ENCODE measurements around the gene SOX10.

The SOX10 gene

DNA sequence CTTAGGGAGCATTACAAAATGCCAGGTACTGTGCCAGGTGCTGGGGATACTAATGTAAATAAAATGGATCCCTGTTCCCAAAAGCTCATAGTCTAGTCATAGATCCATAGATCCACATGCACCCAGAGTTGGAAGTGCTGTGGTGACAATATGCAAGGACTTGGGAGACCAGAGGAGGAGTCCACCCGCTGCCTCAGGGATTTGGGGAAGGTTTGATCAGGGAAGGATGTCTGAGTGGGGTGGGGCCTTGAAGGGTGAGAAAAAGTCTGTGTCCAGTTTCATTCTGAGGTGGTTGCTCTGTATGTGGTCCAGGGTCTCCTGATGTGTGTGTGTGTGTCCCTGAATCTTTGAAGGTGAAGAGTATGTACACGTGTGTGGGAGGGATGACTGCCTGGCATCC, 9.2 kb downstream of the SOX10 start:
- Histone ChIP-seq H3K9ac (ENCODE audit: low read depth in 1 of 2, low read length in 2 of 2) (no peak overlapping the region), H3K36me3 (ENCODE audit: control insufficient read depth in 1 of 2, insufficient read depth in 2 of 2, low read length in 2 of 2) (peaks cover 0 to 2% of the 10 kb centered on the region in 2 donors), H3K4me3 (ENCODE audit: low read depth in 1 of 2, low read length in 2 of 2) (no peak overlapping the region), H3K9me3 (ENCODE audit: control insufficient read depth in 1 of 2, low read length in 2 of 2) (no peaks in the 10 kb centered on the region), H3K27ac (ENCODE audit: low read depth, low read length) (no peak overlapping the region), H3K4me1 (ENCODE audit: control insufficient read depth in 1 of 2, insufficient read depth in 2 of 2, low read length in 2 of 2) (peaks cover 0 to under 1% of the 10 kb centered on the region in 2 donors), H3K27me3 (ENCODE audit: control insufficient read depth in 1 of 2, insufficient read depth in 2 of 2, low read length in 2 of 2) (no peaks in the 10 kb centered on the region)

- no peak overlapping the region for H3K4me3 ChIP-seq (ENCODE audit: low read depth in 1 of 2, low read length in 2 of 2)
- H3K4me1 ChIP-seq (ENCODE audit: control insufficient read depth in 1 of 2, insufficient read depth in 2 of 2, low read length in 2 of 2), result no peaks in the 10 kb centered on the region
- H3K27me3 ChIP-seq (ENCODE audit: control insufficient read depth in 1 of 2, insufficient read depth in 2 of 2, low read length in 2 of 2), result no peaks in the 10 kb centered on the region
- no peaks in the 10 kb centered on the region for H3K9me3 ChIP-seq (ENCODE audit: control insufficient read depth in 1 of 2, low read length in 2 of 2)
- no peak overlapping the region for H3K27ac ChIP-seq (ENCODE audit: low read depth, low read length)
- H3K9ac ChIP-seq (ENCODE audit: low read depth in 1 of 2, low read length in 2 of 2), result no peak overlapping the region
- H3K36me3 ChIP-seq (ENCODE audit: control insufficient read depth in 1 of 2, insufficient read depth in 2 of 2, low read length in 2 of 2), result peaks cover 2 to 4% of the 10 kb centered on the region in 2 donors
Measured at GRCh38 chr22:37973271-37974170, 10.8 kb downstream of the SOX10 start.

- Histone ChIP-seq H3K9me3 (ENCODE audit: control insufficient read depth in 1 of 2, low read length in 2 of 2) (no peaks in the 10 kb centered on the region), H3K4me3 (ENCODE audit: low read depth in 1 of 2, low read length in 2 of 2) (no peak overlapping the region), H3K36me3 (ENCODE audit: control insufficient read depth in 1 of 2, insufficient read depth in 2 of 2, low read length in 2 of 2) (peaks cover 2 to 14% of the 10 kb centered on the region in 2 donors), H3K9ac (ENCODE audit: low read depth in 1 of 2, low read length in 2 of 2) (no peak overlapping the region), H3K4me1 (ENCODE audit: control insufficient read depth in 1 of 2, insufficient read depth in 2 of 2, low read length in 2 of 2) (no peaks in the 10 kb centered on the region), H3K27ac (ENCODE audit: low read depth, low read length) (no peak overlapping the region), H3K27me3 (ENCODE audit: control insufficient read depth in 1 of 2, insufficient read depth in 2 of 2, low read length in 2 of 2) (no peaks in the 10 kb centered on the region)
Measured at GRCh38 chr22:37972527-37972926, 11.8 kb downstream of the SOX10 start.

DNA sequence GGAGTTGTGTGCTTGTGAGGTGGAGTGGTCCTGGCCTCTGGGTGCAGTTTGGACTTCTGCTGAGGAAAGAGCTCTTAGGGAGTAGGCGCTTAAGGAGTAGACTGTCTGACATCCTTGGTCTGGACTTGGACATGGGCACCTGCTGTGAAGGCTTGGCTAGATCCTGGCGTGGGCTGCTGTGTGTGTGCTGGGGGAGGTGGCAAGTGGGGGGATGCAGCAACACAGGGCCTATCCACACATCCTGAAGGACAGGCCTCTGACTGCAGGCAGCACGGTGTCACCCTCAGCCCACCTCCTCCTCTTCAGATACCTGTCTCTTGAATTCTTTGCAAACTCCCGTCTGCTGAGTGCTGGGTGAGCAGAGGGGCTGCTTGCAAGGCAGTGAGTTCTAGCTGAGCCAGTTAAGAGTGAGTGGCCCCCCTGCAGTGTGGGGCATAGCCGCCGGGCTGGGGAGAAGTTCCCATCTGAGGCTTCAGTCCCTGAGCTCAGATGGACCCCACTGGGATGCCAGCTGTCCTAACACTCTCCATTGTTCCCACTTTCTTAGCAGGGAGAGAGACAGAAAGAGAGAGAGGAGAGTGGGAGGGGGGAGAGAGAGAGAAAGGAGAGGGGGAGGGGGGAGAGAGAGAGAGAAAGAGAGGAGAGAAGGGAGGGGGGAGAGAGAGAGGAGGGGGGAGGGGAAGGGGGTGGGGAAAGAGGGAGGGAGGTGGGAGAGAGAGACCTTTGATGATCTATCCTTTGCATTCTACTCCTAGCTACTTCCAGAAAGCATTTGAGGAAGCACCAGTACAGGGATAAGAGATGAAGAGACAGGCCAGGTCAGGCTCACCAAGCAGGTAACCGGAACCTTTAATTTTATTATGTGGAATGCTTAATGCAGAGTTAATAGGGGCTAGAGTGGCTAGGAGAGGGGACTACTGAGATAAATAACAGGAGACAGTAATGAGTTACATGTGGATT, 12.6 kb downstream of the SOX10 start:
- H3K9me3 ChIP-seq (ENCODE audit: control insufficient read depth in 1 of 2, low read length in 2 of 2), result no peaks in the 10 kb centered on the region
- no peak overlapping the region for H3K27ac ChIP-seq (ENCODE audit: low read depth, low read length)
- no peaks in the 10 kb centered on the region for H3K27me3 ChIP-seq (ENCODE audit: control insufficient read depth in 1 of 2, insufficient read depth in 2 of 2, low read length in 2 of 2)
- H3K4me3 ChIP-seq (ENCODE audit: low read depth in 1 of 2, low read length in 2 of 2), result no peak overlapping the region
- H3K4me1 ChIP-seq (ENCODE audit: control insufficient read depth in 1 of 2, insufficient read depth in 2 of 2, low read length in 2 of 2), result no peaks in the 10 kb centered on the region
- no peak overlapping the region for H3K9ac ChIP-seq (ENCODE audit: low read depth in 1 of 2, low read length in 2 of 2)
- H3K36me3 ChIP-seq (ENCODE audit: control insufficient read depth in 1 of 2, insufficient read depth in 2 of 2, low read length in 2 of 2), result peaks cover 9 to 22% of the 10 kb centered on the region in 2 donors

DNA sequence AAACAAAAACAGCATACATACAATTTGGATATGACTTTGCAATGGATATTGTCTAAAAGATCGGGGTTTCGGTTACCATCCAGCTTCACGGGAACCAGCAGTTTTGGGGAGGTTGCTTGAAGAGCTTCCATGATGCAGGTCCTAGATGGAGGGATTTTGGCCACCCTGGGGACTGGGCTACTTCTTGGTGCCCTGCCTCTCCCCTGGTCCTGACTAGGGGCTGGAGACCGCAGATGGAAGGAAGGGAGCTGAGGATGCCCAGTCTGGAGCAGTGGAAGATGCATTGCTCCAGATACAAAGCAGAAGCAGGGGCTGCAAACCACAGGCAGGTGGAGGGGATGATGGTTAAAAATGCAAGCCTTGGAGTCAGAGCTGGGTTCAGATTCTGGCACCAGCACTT, 13.5 kb downstream of the SOX10 start:
- H3K4me1 ChIP-seq (ENCODE audit: control insufficient read depth in 1 of 2, insufficient read depth in 2 of 2, low read length in 2 of 2), result no peaks in the 10 kb centered on the region
- no peak overlapping the region for H3K9ac ChIP-seq (ENCODE audit: low read depth in 1 of 2, low read length in 2 of 2)
- no peak overlapping the region for H3K27ac ChIP-seq (ENCODE audit: low read depth, low read length)
- no peaks in the 10 kb centered on the region for H3K27me3 ChIP-seq (ENCODE audit: control insufficient read depth in 1 of 2, insufficient read depth in 2 of 2, low read length in 2 of 2)
- no peak overlapping the region for H3K4me3 ChIP-seq (ENCODE audit: low read depth in 1 of 2, low read length in 2 of 2)
- no peaks in the 10 kb centered on the region for H3K9me3 ChIP-seq (ENCODE audit: control insufficient read depth in 1 of 2, low read length in 2 of 2)
- peaks cover 12 to 29% of the 10 kb centered on the region in 2 donors for H3K36me3 ChIP-seq (ENCODE audit: control insufficient read depth in 1 of 2, insufficient read depth in 2 of 2, low read length in 2 of 2)

DNA sequence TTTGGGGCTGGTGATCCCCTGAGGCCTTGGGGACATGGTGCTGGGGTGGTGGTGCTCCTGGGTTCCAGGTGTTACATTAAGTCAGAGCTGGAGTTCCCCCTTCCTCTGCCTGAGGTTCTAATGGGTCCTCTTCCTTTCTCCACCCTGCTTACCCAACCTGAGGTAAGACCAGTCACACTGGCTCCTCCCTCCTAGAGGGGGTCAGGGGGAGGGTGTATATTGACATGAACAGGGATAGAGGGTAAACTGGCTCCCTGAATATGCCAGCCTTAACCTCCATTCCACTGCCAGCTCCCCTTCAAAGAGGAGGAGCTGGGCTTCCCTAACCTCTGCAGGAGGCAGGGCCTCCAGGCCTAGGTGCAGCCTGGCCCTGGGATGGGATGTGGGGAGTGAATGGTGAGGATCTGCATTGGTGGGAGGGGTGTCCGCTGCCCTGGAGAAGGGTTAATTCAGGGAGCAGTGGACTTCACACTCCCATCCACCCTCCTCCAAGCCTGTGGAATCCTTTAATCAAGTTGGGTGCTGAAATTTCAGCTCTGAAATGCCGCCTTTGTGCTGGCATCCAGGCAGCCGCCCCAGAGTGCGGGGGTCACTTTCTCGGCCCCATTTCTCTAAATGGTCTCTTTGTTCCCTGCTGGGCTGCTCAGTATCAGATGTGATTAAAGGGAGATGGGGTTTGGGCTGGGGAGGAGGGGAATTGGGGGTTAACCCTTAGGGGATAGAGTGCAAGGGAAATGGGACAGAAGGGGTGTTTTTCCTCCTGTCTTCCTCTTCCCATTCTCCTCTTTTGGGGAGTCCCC, 15.7 kb downstream of the SOX10 start:
- Histone ChIP-seq H3K27me3 (ENCODE audit: control insufficient read depth in 1 of 2, insufficient read depth in 2 of 2, low read length in 2 of 2) (no peaks in the 10 kb centered on the region), H3K9me3 (ENCODE audit: control insufficient read depth in 1 of 2, low read length in 2 of 2) (no peaks in the 10 kb centered on the region), H3K27ac (ENCODE audit: low read depth, low read length) (no peak overlapping the region), H3K9ac (ENCODE audit: low read depth in 1 of 2, low read length in 2 of 2) (no peak overlapping the region), H3K4me1 (ENCODE audit: control insufficient read depth in 1 of 2, insufficient read depth in 2 of 2, low read length in 2 of 2) (no peaks in the 10 kb centered on the region), H3K36me3 (ENCODE audit: control insufficient read depth in 1 of 2, insufficient read depth in 2 of 2, low read length in 2 of 2) (peaks cover 13 to 32% of the 10 kb centered on the region in 2 donors), H3K4me3 (ENCODE audit: low read depth in 1 of 2, low read length in 2 of 2) (no peak overlapping the region)

DNA sequence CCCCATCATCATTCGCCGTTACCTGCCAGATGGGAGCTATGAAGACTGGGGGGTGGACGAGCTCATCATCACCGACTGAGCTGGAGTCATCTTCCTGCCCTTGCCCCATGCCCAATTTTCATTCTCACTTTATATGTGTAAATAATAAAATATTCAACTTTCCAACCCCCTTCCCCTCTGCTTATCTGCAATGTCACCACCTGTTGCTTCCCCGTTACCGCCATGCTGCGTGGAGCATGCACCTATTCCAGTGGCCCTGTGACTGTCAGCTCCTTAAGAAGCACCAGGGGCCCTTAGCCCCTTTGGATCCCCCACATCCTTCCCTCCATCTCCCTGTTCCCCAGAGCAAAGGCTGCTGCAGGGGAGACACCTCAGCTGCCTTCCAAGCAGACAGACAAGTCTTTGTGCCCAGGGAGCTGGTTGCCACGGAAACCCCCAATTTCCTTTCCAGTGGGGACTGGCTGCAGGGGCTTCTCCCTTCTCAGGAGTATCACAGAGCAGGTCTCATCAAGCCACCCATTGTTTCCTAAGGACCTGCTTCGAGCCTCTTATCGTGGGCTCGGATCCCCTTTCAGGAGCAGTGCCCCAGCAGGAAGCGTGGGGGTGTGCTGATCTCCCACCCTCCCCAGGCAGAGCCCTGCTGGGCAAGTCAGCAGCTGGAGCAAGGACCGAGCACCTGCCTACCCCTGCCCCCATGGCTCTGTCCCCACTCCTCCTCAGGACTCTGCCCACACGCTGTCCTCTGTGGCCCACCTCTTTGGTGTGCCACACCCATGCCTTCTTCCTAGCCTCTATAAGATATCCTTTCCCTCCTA, 16.5 kb downstream of the SOX10 start:
- no peak overlapping the region for H3K4me3 ChIP-seq (ENCODE audit: low read depth in 1 of 2, low read length in 2 of 2)
- H3K27ac ChIP-seq (ENCODE audit: low read depth, low read length), result no peak overlapping the region
- no peaks in the 10 kb centered on the region for H3K4me1 ChIP-seq (ENCODE audit: control insufficient read depth in 1 of 2, insufficient read depth in 2 of 2, low read length in 2 of 2)
- H3K9me3 ChIP-seq (ENCODE audit: control insufficient read depth in 1 of 2, low read length in 2 of 2), result no peaks in the 10 kb centered on the region
- H3K27me3 ChIP-seq (ENCODE audit: control insufficient read depth in 1 of 2, insufficient read depth in 2 of 2, low read length in 2 of 2), result no peaks in the 10 kb centered on the region
- peaks cover 17 to 35% of the 10 kb centered on the region in 2 donors for H3K36me3 ChIP-seq (ENCODE audit: control insufficient read depth in 1 of 2, insufficient read depth in 2 of 2, low read length in 2 of 2)
- no peak overlapping the region for H3K9ac ChIP-seq (ENCODE audit: low read depth in 1 of 2, low read length in 2 of 2)

DNA sequence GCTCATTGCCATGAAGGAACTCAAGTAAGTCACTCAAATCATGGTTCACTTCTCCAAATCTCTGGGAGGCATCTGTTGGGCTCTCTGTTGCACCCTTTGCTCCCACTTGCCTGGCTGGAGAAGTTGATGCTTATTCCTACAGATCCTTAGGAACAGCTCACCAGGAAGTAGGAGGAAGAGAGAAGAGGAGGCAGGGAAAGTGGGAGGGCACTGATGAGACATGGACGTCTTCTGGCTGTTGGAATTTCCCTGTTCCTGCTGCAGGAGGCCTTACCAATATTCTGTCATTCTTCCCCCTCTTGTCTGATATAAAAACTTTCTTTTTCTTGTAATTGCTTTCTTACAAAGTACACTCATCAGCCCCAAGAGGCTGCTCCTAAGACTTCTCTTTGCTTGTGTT, 17.2 kb downstream of the SOX10 start:
- H3K27ac ChIP-seq (ENCODE audit: low read depth, low read length), result no peak overlapping the region
- no peak overlapping the region for H3K9ac ChIP-seq (ENCODE audit: low read depth in 1 of 2, low read length in 2 of 2)
- peaks cover 17 to 38% of the 10 kb centered on the region in 2 donors for H3K36me3 ChIP-seq (ENCODE audit: control insufficient read depth in 1 of 2, insufficient read depth in 2 of 2, low read length in 2 of 2)
- H3K9me3 ChIP-seq (ENCODE audit: control insufficient read depth in 1 of 2, low read length in 2 of 2), result no peaks in the 10 kb centered on the region
- no peaks in the 10 kb centered on the region for H3K4me1 ChIP-seq (ENCODE audit: control insufficient read depth in 1 of 2, insufficient read depth in 2 of 2, low read length in 2 of 2)
- H3K27me3 ChIP-seq (ENCODE audit: control insufficient read depth in 1 of 2, insufficient read depth in 2 of 2, low read length in 2 of 2), result no peaks in the 10 kb centered on the region
- H3K4me3 ChIP-seq (ENCODE audit: low read depth in 1 of 2, low read length in 2 of 2), result no peak overlapping the region

GRCh38 chr22:37965940-37966664, 18.3 kb downstream of the SOX10 start:
- Histone ChIP-seq H3K36me3 (ENCODE audit: control insufficient read depth in 1 of 2, insufficient read depth in 2 of 2, low read length in 2 of 2) (peaks cover 18 to 48% of the 10 kb centered on the region in 2 donors), H3K9me3 (ENCODE audit: control insufficient read depth in 1 of 2, low read length in 2 of 2) (no peaks in the 10 kb centered on the region), H3K27ac (ENCODE audit: low read depth, low read length) (no peak overlapping the region), H3K9ac (ENCODE audit: low read depth in 1 of 2, low read length in 2 of 2) (no peak overlapping the region), H3K4me1 (ENCODE audit: control insufficient read depth in 1 of 2, insufficient read depth in 2 of 2, low read length in 2 of 2) (no peaks in the 10 kb centered on the region), H3K4me3 (ENCODE audit: low read depth in 1 of 2, low read length in 2 of 2) (no peak overlapping the region), H3K27me3 (ENCODE audit: control insufficient read depth in 1 of 2, insufficient read depth in 2 of 2, low read length in 2 of 2) (no peaks in the 10 kb centered on the region)

Measured in duodenal mucosa (tissue), 2 donors.